HepG2 (cell line): Measurements from ENCODE around the gene PALM. TPM values are rescaled to one million over a fixed set of nuclear protein-coding genes. Genes with fewer than 3 reads are reported as not detected.
A peak's percentile ranks its signal among the peaks of the same experiment; 100 is the strongest.

Experiments
- AGO1 ChIP-seq: fragments of 200-400 bp; formaldehyde crosslinking; IDR thresholded peaks from 2 replicates; pipeline ENCODE4 v1.6.1; 2017; ENCODE audit warnings: mild to moderate bottlenecking, low read depth, low read length, moderate library complexity; ENCODE audit not compliant: poor library complexity, severe bottlenecking
- ARNT ChIP-seq: fragments of 450-650 bp; IDR thresholded peaks from 2 replicates; pipeline ENCODE4 v1.6.1; 2017
- ATF4 ChIP-seq, 2 experiments: fragments of 450-650 bp in 1 of 2; sonication (generic) in 1 of 2; formaldehyde crosslinking; IDR thresholded peaks; 2 replicates each; pipeline versions ENCODE4 v1.5.0 to v1.8.0; 2020 to 2022; ENCODE audit warnings: mild to moderate bottlenecking in 1 of 2, missing genetic modification reagents in 1 of 2
- HINFP ChIP-seq: sonication (generic); formaldehyde crosslinking; IDR thresholded peaks from 2 replicates; pipeline ENCODE4 v1.4.0; 2020; ENCODE audit warnings: low read depth, mild to moderate bottlenecking, missing genetic modification reagents
- HOXD1 ChIP-seq: sonication (generic); formaldehyde crosslinking; IDR thresholded peaks from 2 replicates; pipeline ENCODE4 v1.5.0; 2020; ENCODE audit warnings: missing genetic modification reagents
- KMT2A ChIP-seq: sonication (generic); formaldehyde crosslinking; IDR thresholded peaks from 2 replicates; pipeline ENCODE4 v1.4.0; 2020; ENCODE audit warnings: missing genetic modification reagents
- MBNL3 ChIP-seq: fragments of 250-450 bp; sonication (Bioruptor Pico); conservative IDR thresholded peaks from 2 replicates; pipeline ENCODE4 v1.8.0; 2022; ENCODE audit warnings: mild to moderate bottlenecking, inconsistent platforms
- PBX3 ChIP-seq: sonication (generic); formaldehyde crosslinking; IDR thresholded peaks from 2 replicates; pipeline ENCODE4 v1.8.1; 2023; ENCODE audit warnings: missing genetic modification reagents, inconsistent platforms, borderline replicate concordance
- PREB ChIP-seq: sonication (generic); formaldehyde crosslinking; IDR thresholded peaks from 2 replicates; pipeline ENCODE4 v1.4.0; 2020; ENCODE audit warnings: missing genetic modification reagents
- RCOR2 ChIP-seq: IDR thresholded peaks from 2 replicates; pipeline ENCODE4 v1.6.1; 2016; ENCODE audit warnings: missing biosample characterization, missing genetic modification reagents
- SAP130 ChIP-seq: IDR thresholded peaks from 2 replicates; pipeline ENCODE4 v1.6.1; 2016; ENCODE audit warnings: low read depth
- SIX4 ChIP-seq: sonication (generic); formaldehyde crosslinking; IDR thresholded peaks from 2 replicates; pipeline ENCODE4 v1.4.0; 2020; ENCODE audit warnings: missing genetic modification reagents
- SUZ12 ChIP-seq: fragments of 150-350 bp; IDR thresholded peaks from 2 replicates; pipeline ENCODE4 v1.6.1; 2014; ENCODE audit warnings: low read depth, low read length
- TBX3 ChIP-seq: fragments of 450-650 bp; IDR thresholded peaks from 2 replicates; pipeline ENCODE4 v1.6.1; 2017; ENCODE audit warnings: antibody characterized with exemption, mild to moderate bottlenecking, inconsistent platforms, borderline replicate concordance
- THAP11 ChIP-seq: IDR thresholded peaks from 2 replicates; pipeline ENCODE4 v1.6.1; 2016; ENCODE audit warnings: missing biosample characterization, missing genetic modification reagents
- ZNF17 ChIP-seq: sonication (generic); formaldehyde crosslinking; IDR thresholded peaks from 2 replicates; pipeline ENCODE4 v1.5.0; 2020; ENCODE audit warnings: mild to moderate bottlenecking, missing genetic modification reagents
- ZNF546 ChIP-seq: sonication (generic); formaldehyde crosslinking; conservative IDR thresholded peaks from 2 replicates; pipeline ENCODE4 v1.8.1; 2023; ENCODE audit warnings: mild to moderate bottlenecking, missing genetic modification reagents
- ZNF687 ChIP-seq: sonication (generic); formaldehyde crosslinking; IDR thresholded peaks from 2 replicates; pipeline ENCODE4 v1.5.1; 2020; ENCODE audit warnings: mild to moderate bottlenecking, missing genetic modification reagents, moderate library complexity
- ZNF703 ChIP-seq: sonication (generic); formaldehyde crosslinking; IDR thresholded peaks from 2 replicates; pipeline ENCODE4 v1.5.1; 2020; ENCODE audit warnings: missing genetic modification reagents, mild to moderate bottlenecking, moderate library complexity, borderline replicate concordance
- ZNF841 ChIP-seq: sonication (generic); formaldehyde crosslinking; IDR thresholded peaks from 2 replicates; pipeline ENCODE4 v1.8.1; 2023; ENCODE audit warnings: missing genetic modification reagents, borderline replicate concordance
- polyA plus RNA-seq, 8 experiments: library from polyadenylated mRNA; depleted of rRNA in 3 of 8; stranded (reverse) in 7 of 8; unstranded in 1 of 8; fragments of >200 nt; fragmentation: Illumina TruSeq in 4 of 8; extraction: Trizol in 4 of 8; gene quantifications; 2 replicates each; pipeline versions ENCODE4 v1.2.1 to v1.2.3, GENCODE V29; 2011 to 2016; ENCODE audit warnings: low read depth in 4 of 8, missing spikeins in 1 of 8, mixed read lengths in 1 of 8; ENCODE audit not compliant: insufficient read depth in 1 of 8
- total RNA-seq, 5 experiments: library from RNA; depleted of rRNA; stranded (reverse); fragments of >200 nt; fragmentation: Illumina TruSeq; extraction: Trizol; gene quantifications; 2 replicates each; pipeline ENCODE4 v1.2.3, GENCODE V29; 2016; ENCODE audit warnings: low read depth in 1 of 5

The PALM gene
- total and polyA plus RNA-seq, 2 of the 13 experiments (the other 11 are each of a cell fraction or from before 2014, with no cell fraction given) = 4.0 to 9.7 TPM

- no peak for TF ChIP-seq AGO1
- 0 out of 2 replicates have a peak, but pooled peaks have one; percentile 54 for TF ChIP-seq ZNF546
- peak; percentile 98 for TF ChIP-seq ZNF687 (CRISPR knock-in tag)
- no peak for TF ChIP-seq ZNF703 (CRISPR knock-in tag)
- TF ChIP-seq ZNF17 (CRISPR knock-in tag) = no peak
- TF ChIP-seq THAP11 (CRISPR knock-in tag) = peak; percentile 74
- no peak for TF ChIP-seq MBNL3 (CRISPR knock-in tag)
- peak in 1 of 2 experiments; percentile 71; a peak in 1 of 4 replicates for TF ChIP-seq ATF4 (CRISPR knock-in tag; IDR thresholded peaks at IDR 0.05)
- TF ChIP-seq HINFP = 0 out of 2 replicates have a peak, but pooled peaks have one; percentile 56
- no peak for TF ChIP-seq SUZ12
- TF ChIP-seq PBX3 (CRISPR knock-in tag) = peak; percentile 84; the same call in 1 of the 2 replicates
- TF ChIP-seq KMT2A = peak; percentile 81; the same call in 1 of the 2 replicates
- TF ChIP-seq HOXD1 = peak; percentile 72; the same call in 1 of the 2 replicates
- no peak for TF ChIP-seq TBX3
- no peak for TF ChIP-seq SIX4 (CRISPR knock-in tag)
- TF ChIP-seq ZNF841 (CRISPR knock-in tag) = no peak
- TF ChIP-seq RCOR2 (CRISPR knock-in tag) = peak; percentile 68; the same call in 1 of the 2 replicates
- peak; percentile 93 for TF ChIP-seq SAP130 (CRISPR knock-in tag)
- TF ChIP-seq ARNT = no peak
- TF ChIP-seq PREB (CRISPR knock-in tag) = peak; percentile 73; the same call in 1 of the 2 replicates
Observed at GRCh38 chr19:778910-779653, 70.3 kb downstream of the PALM start (continued).
